Effector CD4-positive, alpha-beta T cell (primary cell): Measurements from ENCODE around the gene PRKG2.
"Not testable (repeated sequence)": the region's sequence is repeated elsewhere in the genome, so short reads cannot be mapped to it uniquely, and the experiment has no call there.

Experiments used
- DNase-seq: peaks from one replicate; pipeline ENCODE4 v3.0.0-alpha.2; 2020

The PRKG2 gene

GRCh38 chr4:81214144-81214880 lies 710 bp downstream of the PRKG2 start:
- DNase-seq, result no peak

GRCh38 chr4:81213671-81214070 lies 1.4 kb downstream of the PRKG2 start:
- DNase-seq, result no peak

- no peak for DNase-seq
These were observed 3.1 kb downstream of the PRKG2 start for GRCh38 chr4:81211956-81212355.

GRCh38 chr4:81207828-81208227 lies 7.2 kb downstream of the PRKG2 start:
- no peak for DNase-seq

- DNase-seq, result no peak
These were observed 9.7 kb downstream of the PRKG2 start for GRCh38 chr4:81205302-81205701.

- DNase-seq, result no peak
These were observed 10.5 kb downstream of the PRKG2 start for GRCh38 chr4:81204571-81204970.

- DNase-seq, result no peak
These were observed 15.2 kb downstream of the PRKG2 start for GRCh38 chr4:81199831-81200230.

GRCh38 chr4:81198609-81199008 lies 16.4 kb downstream of the PRKG2 start:
- DNase-seq, result no peak

GRCh38 chr4:81197864-81198524 lies 17.0 kb downstream of the PRKG2 start:
- no peak for DNase-seq

- no peak for DNase-seq
These were observed 18.8 kb downstream of the PRKG2 start for GRCh38 chr4:81196126-81196650.

- no peak for DNase-seq
These were observed 19.5 kb downstream of the PRKG2 start for GRCh38 chr4:81195475-81195874.

GRCh38 chr4:81194286-81194685 lies 20.7 kb downstream of the PRKG2 start:
- no peak for DNase-seq

- no peak for DNase-seq
These were observed 34.1 kb downstream of the PRKG2 start for GRCh38 chr4:81180916-81181315.

GRCh38 chr4:81179326-81179725 lies 35.7 kb downstream of the PRKG2 start:
- no peak for DNase-seq

GRCh38 chr4:81173213-81173612 lies 41.8 kb downstream of the PRKG2 start:
- DNase-seq, result no peak

- no peak for DNase-seq
These were observed 48.4 kb downstream of the PRKG2 start for GRCh38 chr4:81166458-81167160.

GRCh38 chr4:81165861-81166430 lies 49.1 kb downstream of the PRKG2 start:
- no peak for DNase-seq

- DNase-seq, result no peak
These were observed 50.2 kb downstream of the PRKG2 start for GRCh38 chr4:81164623-81165416.

GRCh38 chr4:81164126-81164525 lies 50.9 kb downstream of the PRKG2 start:
- no peak for DNase-seq

- DNase-seq, result no peak
These were observed 52.1 kb downstream of the PRKG2 start for GRCh38 chr4:81162752-81163458.

- DNase-seq, result not testable (repeated sequence)
These were observed 61.2 kb downstream of the PRKG2 start for GRCh38 chr4:81153714-81154323.
